GM12878 (cell line): ENCODE results near the gene PLAC9. TPM values are rescaled to one million over a fixed set of nuclear protein-coding genes. Genes with fewer than 3 reads are reported as not detected.

Experiments
- ATAC-seq: fragments of 200-7000 bp; cut with Tn5 transposase; 3 replicates; pipeline ENCODE4 v1.9.1; 2020; ENCODE audit warnings: mild to moderate bottlenecking, moderate library complexity
- BruUV-seq: library from RNA; stranded (reverse); fragments of 400-500 nt; replicated peaks from 2 replicates; lab custom pipeline; 2021; lab: Mats Ljungman, UMichigan
- CTCF ChIA-PET: fragments of 300-600 bp; sonication (Branson Sonifier 250); formaldehyde crosslinking; extraction: SDS; loops from one replicate; lab custom pipeline; 2021; ENCODE audit warnings: inconsistent platforms; lab: Yijun Ruan, JAX
- POLR2A ChIA-PET: fragments of 350-600 bp; formaldehyde crosslinking; extraction: SDS; loops from one replicate; lab custom pipeline; 2021; ENCODE audit warnings: inconsistent platforms; lab: Charles Lee
- RAD21 ChIA-PET: fragments of 300-600 bp; sonication (Branson Sonifier 250); formaldehyde crosslinking; loops from one replicate; lab custom pipeline; 2023; ENCODE audit warnings: antibody characterized with exemption; ENCODE audit not compliant: unreplicated experiment; lab: Charles Lee
- SMC1A ChIA-PET: fragments of 300-600 bp; sonication (Branson Sonifier 250); formaldehyde crosslinking; loops from one replicate; lab custom pipeline; 2023; ENCODE audit not compliant: unreplicated experiment, uncharacterized antibody; lab: Charles Lee
- DNase-seq: peaks from one replicate; pipeline ENCODE4 v3.0.0-alpha.2; 2011; ENCODE audit warnings: low read depth, low spot score
- FAIRE-seq: peaks from 3 replicates; lab custom pipeline; 2011; peaks lifted over from hg19 to GRCh38; lab: Jason Lieb, UNC
- H2AFZ ChIP-seq: 2 replicates; pipeline ENCODE4 v1.6.0; 2011; ENCODE audit warnings: low read depth, low read length, control low read depth; ENCODE audit not compliant: control insufficient read depth
- H3K27ac ChIP-seq: 2 replicates; pipeline ENCODE4 v1.5.1; 2011; ENCODE audit warnings: control low read depth; ENCODE audit not compliant: control insufficient read depth, insufficient read depth
- H3K27me3 ChIP-seq, 2 experiments: replicated peaks in 1 of 2; 2 replicates each; pipeline versions ENCODE4 v1.6.0 to v1.6.1; 2011; ENCODE audit warnings: low read length in 1 of 2; ENCODE audit not compliant: control insufficient read depth in 2 of 2, insufficient read depth in 2 of 2
- H3K36me3 ChIP-seq, 2 experiments: 2 replicates each; pipeline ENCODE4 v1.5.1; 2011; ENCODE audit warnings: low read length in 1 of 2; ENCODE audit not compliant: control insufficient read depth in 2 of 2, insufficient read depth in 2 of 2
- H3K4me1 ChIP-seq: 2 replicates; pipeline ENCODE4 v1.6.1; 2011; ENCODE audit warnings: mild to moderate bottlenecking, low read length, moderate library complexity, mixed read lengths; ENCODE audit not compliant: control insufficient read depth, insufficient read depth
- H3K4me2 ChIP-seq: 2 replicates; pipeline ENCODE4 v1.6.0; 2011; ENCODE audit warnings: control low read depth; ENCODE audit not compliant: control insufficient read depth, insufficient read depth
- H3K4me3 ChIP-seq: fragments of 200-600 bp; sonication (generic); 2 replicates; pipeline ENCODE4 v1.5.1; 2016
- H3K79me2 ChIP-seq: 2 replicates; pipeline ENCODE4 v1.6.0; 2011; ENCODE audit warnings: low read length; ENCODE audit not compliant: control insufficient read depth, insufficient read depth
- H3K9ac ChIP-seq: 2 replicates; pipeline ENCODE4 v1.8.0; 2011; ENCODE audit warnings: low read length, control low read depth, mixed read lengths; ENCODE audit not compliant: control insufficient read depth, insufficient read depth
- H3K9me3 ChIP-seq: replicated peaks from 3 replicates; pipeline ENCODE4 v1.5.1; 2011; ENCODE audit warnings: mild to moderate bottlenecking, low read length; ENCODE audit not compliant: control insufficient read depth, insufficient read depth
- H4K20me1 ChIP-seq: 2 replicates; pipeline ENCODE4 v1.6.0; 2011; ENCODE audit not compliant: control insufficient read depth, insufficient read depth
- BCLAF1 ChIP-seq: fragments of 450-650 bp; IDR thresholded peaks from 2 replicates; pipeline ENCODE4 v1.6.1; 2017; ENCODE audit warnings: antibody characterized with exemption, mild to moderate bottlenecking, moderate library complexity
- POLR2AphosphoS5 ChIP-seq: IDR thresholded peaks from 2 replicates; pipeline ENCODE4 v1.6.1; 2011; ENCODE audit warnings: mild to moderate bottlenecking, low read length, inconsistent platforms
- WGBS: methylation state at CpG from one replicate; pipeline ENCODE4 v1.1.6; 2016; ENCODE audit warnings: low lambda C conversion rate; ENCODE audit not compliant: insufficient replicate concordance, insufficient coverage; ENCODE audit errors: missing lambda C conversion rate; 5-methylcytosine and 5-hydroxymethylcytosine counted together
- in situ Hi-C: fragments of 300-500 bp; cut with MboI; formaldehyde crosslinking; loops from 9 replicates; pipeline ENCODE4 v1.14.3; 2018; ENCODE audit warnings: mixed read lengths
- intact Hi-C: fragments of 100-400 bp; cut with micrococcal nuclease; formaldehyde crosslinking; loops from one replicate; pipeline ENCODE4 v1.14.2; 2022; ENCODE audit not compliant: unreplicated experiment
- polyA plus RNA-seq, 11 experiments: library from polyadenylated mRNA; depleted of rRNA in 4 of 11; unstranded in 6 of 11; stranded (reverse) in 5 of 11; fragments of >200 nt; fragmentation: Nextera tagmentation in 4 of 11; fragmentation: Illumina TruSeq in 1 of 11; extraction: Ambion mirVana in 4 of 11; extraction: Trizol in 1 of 11; gene quantifications; 1 replicate in 1 of 11; 2 replicates in 10 of 11; pipeline versions ENCODE4 v1.2.1 to v1.2.3, GENCODE V29; 2011 to 2016; ENCODE audit warnings: inconsistent platforms in 2 of 11, missing spikeins in 2 of 11, low read depth in 1 of 11
- total RNA-seq, 4 experiments: library from RNA; depleted of rRNA in 3 of 4; stranded (reverse); fragments of >200 nt in 3 of 4; fragmentation: Illumina TruSeq in 1 of 4; extraction: Trizol in 1 of 4; gene quantifications; 2 replicates each; pipeline versions ENCODE4 v1.2.1 to v1.2.3, GENCODE V29; 2013 to 2021

Gene PLAC9
- total and polyA plus RNA-seq, 10 of the 15 experiments (the other 5 are each of a cell fraction or from before 2014, with no cell fraction given): not detected

- ChIA-PET POLR2A (no interaction called here), RAD21 (interaction anchor here (0.5 to 1.6 kb wide), 2 partner anchors 11 to 47 kb away, joined by 3 read pairs; no protein-coding TSS in a partner anchor), CTCF (no interaction called here), SMC1A (no interaction called here)
- intact Hi-C loops (no loop called here), in situ Hi-C loops (no loop called here)
- ATAC-seq (no peak), FAIRE-seq (no peak), DNase-seq (no peak)
- TF ChIP-seq POLR2AphosphoS5: 0 out of 2 replicates have a peak, but pooled peaks have one; percentile 2
- no peak for TF ChIP-seq BCLAF1
- Histone ChIP-seq H4K20me1 (no peaks in the 10 kb centered on the region), H3K79me2 (no peaks in the 10 kb centered on the region), H3K36me3 (peaks cover 15 to 19% of the 10 kb centered on the region in 2 experiments), H3K4me1 (peaks cover 5% of the 10 kb centered on the region), H3K27ac (no peak overlapping the region), H3K9me3 (no peaks in the 10 kb centered on the region), H2AFZ (no peak overlapping the region), H3K4me3 (no peak overlapping the region), H3K27me3 (no peaks in the 10 kb centered on the region), H3K9ac (no peak overlapping the region), H3K4me2 (no peak overlapping the region)
- WGBS: 89% methylated on average over 10 of the region's 10 CpGs
- BruUV-seq: no TSS peak
Measured at GRCh38 chr10:80154978-80155695, 22.6 kb downstream of the PLAC9 start.
